ENCODE measurements around the gene NSF.

Gene NSF

DNA sequence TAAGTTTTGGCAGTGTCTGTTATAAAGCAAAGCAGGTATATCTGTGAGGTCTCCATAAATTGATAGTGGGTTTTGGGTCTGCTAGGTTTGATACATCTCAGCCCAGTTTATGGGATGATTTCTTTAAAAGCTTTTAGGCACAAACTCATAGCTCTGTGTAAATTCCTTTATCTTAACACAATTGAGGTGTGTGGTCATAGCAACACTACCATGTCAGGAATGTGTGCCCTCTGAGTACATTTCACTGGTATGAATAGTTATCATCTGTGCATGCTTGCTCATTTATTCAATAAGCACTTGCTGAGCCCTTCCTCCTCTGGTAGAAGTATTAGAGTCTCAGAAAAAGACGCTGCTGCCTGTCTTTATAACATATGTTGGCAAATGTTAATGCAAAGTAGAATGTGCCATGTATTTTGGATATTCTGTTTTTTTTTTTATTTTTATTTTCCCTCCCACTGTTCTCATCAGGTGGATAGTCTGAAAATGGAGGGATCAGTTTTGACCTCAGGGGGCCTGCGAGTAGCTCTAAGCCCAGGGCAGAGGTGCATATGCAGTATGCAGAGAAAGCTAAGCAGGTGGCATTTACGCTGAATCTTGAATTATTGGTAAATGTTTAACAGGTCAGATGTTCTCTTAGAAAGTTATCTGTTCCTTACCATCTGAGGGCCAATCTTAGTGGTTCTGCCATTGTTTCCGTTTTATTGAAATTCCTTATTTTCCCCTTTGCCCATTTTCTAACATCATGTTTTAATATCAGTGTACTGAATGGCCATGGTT is 137.3 kb downstream of the NSF start:
- peak; percentile 85 for DNase-seq (ENCODE audit: low read depth)
- TF ChIP-seq, protein P1, sequence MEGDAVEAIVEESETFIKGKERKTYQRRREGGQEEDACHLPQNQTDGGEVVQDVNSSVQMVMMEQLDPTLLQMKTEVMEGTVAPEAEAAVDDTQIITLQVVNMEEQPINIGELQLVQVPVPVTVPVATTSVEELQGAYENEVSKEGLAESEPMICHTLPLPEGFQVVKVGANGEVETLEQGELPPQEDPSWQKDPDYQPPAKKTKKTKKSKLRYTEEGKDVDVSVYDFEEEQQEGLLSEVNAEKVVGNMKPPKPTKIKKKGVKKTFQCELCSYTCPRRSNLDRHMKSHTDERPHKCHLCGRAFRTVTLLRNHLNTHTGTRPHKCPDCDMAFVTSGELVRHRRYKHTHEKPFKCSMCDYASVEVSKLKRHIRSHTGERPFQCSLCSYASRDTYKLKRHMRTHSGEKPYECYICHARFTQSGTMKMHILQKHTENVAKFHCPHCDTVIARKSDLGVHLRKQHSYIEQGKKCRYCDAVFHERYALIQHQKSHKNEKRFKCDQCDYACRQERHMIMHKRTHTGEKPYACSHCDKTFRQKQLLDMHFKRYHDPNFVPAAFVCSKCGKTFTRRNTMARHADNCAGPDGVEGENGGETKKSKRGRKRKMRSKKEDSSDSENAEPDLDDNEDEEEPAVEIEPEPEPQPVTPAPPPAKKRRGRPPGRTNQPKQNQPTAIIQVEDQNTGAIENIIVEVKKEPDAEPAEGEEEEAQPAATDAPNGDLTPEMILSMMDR (conservative IDR thresholded peaks at IDR 0.05; ENCODE audit: low read length) = no peak
- no peak overlapping the region for H3K4me3 ChIP-seq (ENCODE audit: low read length)

DNA sequence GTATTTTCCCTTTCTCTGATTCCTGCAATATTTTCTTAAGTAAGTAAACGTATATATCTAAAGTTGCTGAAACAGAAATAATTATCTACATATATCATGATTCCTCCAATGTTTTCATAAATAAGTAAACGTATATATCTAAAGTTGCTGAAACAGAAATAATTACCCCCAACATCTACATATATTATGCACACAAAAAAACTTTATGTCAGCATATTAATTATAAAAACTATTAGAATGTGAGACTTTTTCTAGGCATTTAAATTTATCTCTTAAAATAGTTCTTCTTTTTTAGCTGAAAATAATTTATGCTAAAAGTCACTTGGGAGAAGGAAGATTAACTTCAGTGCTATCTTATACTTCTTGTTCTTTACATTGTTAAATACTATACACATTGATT is 139.6 kb downstream of the NSF start:
- DNase-seq (ENCODE audit: low read depth) = no peak
- TF ChIP-seq, protein P1 (conservative IDR thresholded peaks at IDR 0.05; ENCODE audit: low read length) = no peak
- H3K4me3 ChIP-seq (ENCODE audit: low read length) = no peak overlapping the region

DNA sequence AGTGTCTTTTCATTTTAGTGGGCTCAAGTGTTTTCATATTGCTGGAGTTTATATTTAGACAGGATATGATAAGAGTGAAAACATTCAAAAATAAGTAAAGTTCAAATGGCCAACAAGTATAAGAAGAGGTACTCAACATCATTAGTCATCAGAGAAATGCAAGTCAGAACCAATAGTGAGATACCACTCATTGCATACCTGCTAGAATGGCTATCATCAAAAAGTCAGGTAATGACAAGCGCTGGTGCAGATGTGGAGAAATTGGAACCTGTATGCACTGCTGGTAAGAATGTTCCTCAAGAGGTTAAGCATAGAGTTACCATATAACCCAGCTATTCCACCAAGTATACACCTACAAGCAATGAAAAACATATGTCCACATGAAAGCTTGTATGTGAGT is 140.2 kb downstream of the NSF start:
- TF ChIP-seq, protein P1 (conservative IDR thresholded peaks at IDR 0.05; ENCODE audit: low read length) = no peak
- no peak for DNase-seq (ENCODE audit: low read depth)
- H3K4me3 ChIP-seq (ENCODE audit: low read length) = no peak overlapping the region

DNA sequence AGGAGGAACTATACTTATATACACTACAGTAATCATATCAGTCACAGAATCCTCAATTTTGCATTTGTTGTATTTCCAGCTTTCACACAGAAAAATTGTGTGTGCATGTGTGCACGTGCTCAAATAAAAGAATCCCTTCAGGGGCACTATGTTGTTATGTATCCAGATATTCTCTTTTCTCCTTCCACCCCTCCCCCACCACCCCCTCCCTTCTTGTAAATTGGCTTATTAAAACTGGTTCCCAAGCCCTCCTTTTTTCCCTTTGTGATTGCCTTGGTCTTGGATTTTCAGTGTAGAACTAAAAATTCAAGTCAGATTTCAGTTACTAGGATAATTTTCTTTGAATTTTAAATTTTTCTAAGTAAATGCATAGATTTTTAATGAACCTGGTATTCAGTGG is 141.7 kb downstream of the NSF start:
- TF ChIP-seq, protein P1 (conservative IDR thresholded peaks at IDR 0.05; ENCODE audit: low read length) = no peak
- H3K4me3 ChIP-seq (ENCODE audit: low read length) = no peak overlapping the region
- no peak for DNase-seq (ENCODE audit: low read depth)

DNA sequence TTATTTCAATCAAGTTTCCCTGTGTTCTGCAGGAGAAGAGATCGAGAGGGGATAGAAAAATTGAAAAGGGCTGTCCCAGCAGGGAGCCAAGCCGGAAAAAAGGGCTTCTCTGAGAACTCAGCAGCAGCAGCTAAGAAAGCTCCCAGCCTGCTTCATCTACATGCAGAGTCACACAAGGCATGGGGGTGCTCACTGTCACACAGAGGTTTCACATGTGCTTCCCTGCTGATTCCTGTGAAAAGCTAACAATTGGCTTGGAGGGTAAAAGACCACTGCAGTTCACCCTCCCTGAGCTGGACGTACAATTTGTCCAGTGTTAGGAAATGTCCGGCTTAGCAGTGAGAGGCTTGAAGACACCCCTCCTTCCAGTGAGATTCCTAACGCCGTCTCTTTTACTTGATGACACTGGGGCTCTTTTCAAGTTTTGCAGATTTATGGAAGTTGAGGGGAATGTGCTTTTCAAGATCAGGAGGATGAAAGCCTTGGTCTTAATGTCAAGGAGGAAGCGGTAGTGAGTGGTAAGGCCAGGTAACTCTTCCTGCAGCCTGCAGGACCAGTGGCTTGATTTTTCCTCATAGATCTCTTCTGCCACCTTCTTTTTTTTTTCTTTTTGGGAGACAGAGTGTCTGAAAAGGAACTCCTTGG is 142.4 kb downstream of the NSF start:
- DNase-seq (ENCODE audit: low read depth) = no peak
- H3K4me3 ChIP-seq (ENCODE audit: low read length) = no peak overlapping the region

DNA sequence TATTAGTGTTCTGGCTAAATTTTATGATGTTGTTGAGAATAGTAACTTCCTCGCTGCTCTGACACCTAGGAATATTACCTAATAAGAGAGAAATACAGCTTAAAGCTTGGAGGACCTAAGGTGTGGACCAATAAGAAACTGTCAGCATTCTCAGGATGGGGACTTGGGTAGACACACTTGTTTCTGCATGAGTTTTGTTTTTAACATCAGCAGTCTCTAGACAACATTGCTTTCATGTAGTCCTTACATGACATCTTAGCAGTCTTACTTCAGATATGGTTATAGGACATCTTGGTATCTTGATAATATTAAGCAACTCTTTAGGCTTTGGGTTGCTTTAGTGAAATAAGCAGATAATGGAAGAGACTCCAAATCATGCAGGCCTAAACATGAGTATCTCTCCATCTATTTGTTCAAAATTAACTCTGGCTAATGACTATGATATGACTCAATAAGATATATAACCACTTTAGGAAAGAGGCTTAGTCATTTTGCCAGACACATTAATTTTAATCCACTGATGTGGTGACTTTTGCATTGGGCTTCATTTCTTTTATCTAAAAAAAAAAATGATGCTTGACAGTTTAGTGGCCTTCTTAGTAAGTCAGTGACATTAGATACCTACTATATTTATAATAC is 143.5 kb downstream of the NSF start:
- DNase-seq (ENCODE audit: low read depth) = peak; percentile 16
- TF ChIP-seq, protein P1 (conservative IDR thresholded peaks at IDR 0.05; ENCODE audit: low read length) = no peak
- H3K4me3 ChIP-seq (ENCODE audit: low read length) = no peak overlapping the region

More for the DNA sequence above, 142.4 kb downstream of the NSF start:
- TF ChIP-seq, protein P1 (conservative IDR thresholded peaks at IDR 0.05; ENCODE audit: low read length) = no peak
